Smooth muscle cell (in vitro differentiated cells): ENCODE measurements around the gene REPS1. TPM values are rescaled to one million over a fixed set of nuclear protein-coding genes. Genes with fewer than 3 reads are reported as not detected.
"Not testable (repeated sequence)": the region's sequence is repeated elsewhere in the genome, so short reads cannot be mapped to it uniquely, and the experiment has no call there.

Source experiments
- DNase-seq: peaks from one replicate; lab custom pipeline; 2025; ENCODE audit not compliant: unreplicated experiment; lab: John Stamatoyannopoulos, UW
- H2AFZ ChIP-seq: fragments of 200-600 bp; sonication (generic); 2 replicates; pipeline ENCODE4 v1.6.0; 2016; ENCODE audit warnings: antibody characterized with exemption, low read depth, mild to moderate bottlenecking
- H3F3A ChIP-seq: fragments of 200-600 bp; sonication (generic); 2 replicates; pipeline ENCODE4 v1.6.0; 2017; ENCODE audit warnings: antibody characterized with exemption, low read depth
- H3K27ac ChIP-seq: fragments of 200-600 bp; sonication (generic); 2 replicates; pipeline ENCODE4 v1.5.1; 2016; ENCODE audit warnings: low read depth, mild to moderate bottlenecking
- H3K27me3 ChIP-seq: fragments of 200-600 bp; sonication (generic); 2 replicates; pipeline ENCODE4 v1.6.1; 2016; ENCODE audit warnings: low read depth, mild to moderate bottlenecking
- H3K36me3 ChIP-seq: fragments of 200-600 bp; sonication (generic); 2 replicates; pipeline ENCODE4 v1.5.1; 2016; ENCODE audit warnings: low read depth
- H3K4me1 ChIP-seq: fragments of 200-600 bp; sonication (generic); 2 replicates; pipeline ENCODE4 v1.5.1; 2016; ENCODE audit warnings: low read depth
- H3K4me2 ChIP-seq: fragments of 200-600 bp; sonication (generic); 2 replicates; pipeline ENCODE4 v1.6.0; 2016; ENCODE audit warnings: mild to moderate bottlenecking
- H3K4me3 ChIP-seq: fragments of 200-600 bp; sonication (generic); 2 replicates; pipeline ENCODE4 v1.5.1; 2016; ENCODE audit warnings: mild to moderate bottlenecking
- H3K79me2 ChIP-seq: fragments of 200-600 bp; sonication (generic); 2 replicates; pipeline ENCODE4 v1.6.0; 2016; ENCODE audit warnings: low read depth, mild to moderate bottlenecking
- H3K9ac ChIP-seq: fragments of 200-600 bp; sonication (generic); 2 replicates; pipeline ENCODE4 v1.6.0; 2016; ENCODE audit warnings: low read depth
- H3K9me3 ChIP-seq: fragments of 200-600 bp; sonication (generic); replicated peaks from 2 replicates; pipeline ENCODE4 v1.5.1; 2016; ENCODE audit warnings: low read depth
- H4K20me1 ChIP-seq: fragments of 200-600 bp; sonication (generic); 2 replicates; pipeline ENCODE4 v1.6.0; 2016; ENCODE audit warnings: low read depth
- WGBS: methylation state at CpG from one replicate; pipeline ENCODE4 v1.1.7; 2016; ENCODE audit warnings: low lambda C conversion rate; 5-methylcytosine and 5-hydroxymethylcytosine counted together
- polyA plus RNA-seq: library from polyadenylated mRNA; unstranded; fragments of >200 nt; fragmentation: Nextera tagmentation; extraction: Ambion mirVana; gene quantifications from 2 replicates; pipeline ENCODE4 v1.2.1, GENCODE V29; 2016
- total RNA-seq: library from RNA; depleted of rRNA; stranded (reverse); fragments of >200 nt; gene quantifications from 2 replicates; pipeline ENCODE4 v1.2.3, GENCODE V29; 2014
- TF ChIP-seq, protein P1 (sequence below): fragments of 200-600 bp; sonication (generic); IDR thresholded peaks from 2 replicates; pipeline ENCODE4 v1.5.1; 2017; ENCODE audit warnings: borderline replicate concordance, mild to moderate bottlenecking, antibody characterized with exemption; ENCODE audit not compliant: insufficient read depth, poor library complexity, severe bottlenecking

Gene REPS1
- total and polyA plus RNA-seq, 2 experiments from 2014 or later, result 29.0 to 58.2 TPM

- H3K36me3 ChIP-seq, result peaks cover 6% of the 10 kb centered on the region
- no peaks in the 10 kb centered on the region for H3F3A ChIP-seq
- peaks cover 31% of the 10 kb centered on the region for H3K79me2 ChIP-seq
- no peak overlapping the region for H3K4me3 ChIP-seq
- H4K20me1 ChIP-seq, result peaks cover 10% of the 10 kb centered on the region
- no peak overlapping the region for H3K4me2 ChIP-seq
- TF ChIP-seq, protein P1, sequence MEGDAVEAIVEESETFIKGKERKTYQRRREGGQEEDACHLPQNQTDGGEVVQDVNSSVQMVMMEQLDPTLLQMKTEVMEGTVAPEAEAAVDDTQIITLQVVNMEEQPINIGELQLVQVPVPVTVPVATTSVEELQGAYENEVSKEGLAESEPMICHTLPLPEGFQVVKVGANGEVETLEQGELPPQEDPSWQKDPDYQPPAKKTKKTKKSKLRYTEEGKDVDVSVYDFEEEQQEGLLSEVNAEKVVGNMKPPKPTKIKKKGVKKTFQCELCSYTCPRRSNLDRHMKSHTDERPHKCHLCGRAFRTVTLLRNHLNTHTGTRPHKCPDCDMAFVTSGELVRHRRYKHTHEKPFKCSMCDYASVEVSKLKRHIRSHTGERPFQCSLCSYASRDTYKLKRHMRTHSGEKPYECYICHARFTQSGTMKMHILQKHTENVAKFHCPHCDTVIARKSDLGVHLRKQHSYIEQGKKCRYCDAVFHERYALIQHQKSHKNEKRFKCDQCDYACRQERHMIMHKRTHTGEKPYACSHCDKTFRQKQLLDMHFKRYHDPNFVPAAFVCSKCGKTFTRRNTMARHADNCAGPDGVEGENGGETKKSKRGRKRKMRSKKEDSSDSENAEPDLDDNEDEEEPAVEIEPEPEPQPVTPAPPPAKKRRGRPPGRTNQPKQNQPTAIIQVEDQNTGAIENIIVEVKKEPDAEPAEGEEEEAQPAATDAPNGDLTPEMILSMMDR, result no peak
- peaks cover 20% of the 10 kb centered on the region for H3K4me1 ChIP-seq
- 98% methylated on average over 2 of the region's 2 CpGs for WGBS
- no peak overlapping the region for H2AFZ ChIP-seq
- DNase-seq, result no peak
- H3K27me3 ChIP-seq, result no peaks in the 10 kb centered on the region
- H3K9me3 ChIP-seq, result no peaks in the 10 kb centered on the region
- H3K9ac ChIP-seq, result no peak overlapping the region
- H3K27ac ChIP-seq, result no peak overlapping the region
Observed at GRCh38 chr6:138943089-138943625, 44.9 kb downstream of the REPS1 start.

DNA sequence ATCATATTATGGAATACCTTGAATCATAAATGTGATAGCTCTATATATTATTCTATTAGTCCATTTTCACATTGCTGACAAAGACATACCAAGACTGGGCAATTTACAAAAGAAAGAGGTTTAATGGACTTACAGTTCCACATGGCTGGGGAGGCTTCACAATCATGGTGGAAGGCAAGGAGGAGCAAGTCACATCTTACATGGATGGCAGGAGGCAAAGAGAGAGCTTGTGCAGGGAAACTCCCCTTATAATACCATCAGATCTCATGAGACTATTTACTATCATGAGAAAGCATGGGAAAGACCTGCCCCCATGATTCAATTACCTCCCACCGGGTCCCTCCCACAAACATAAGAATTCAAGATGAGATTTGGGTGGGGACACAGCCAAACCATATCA, 51.2 kb downstream of the REPS1 start:
- H3K27me3 ChIP-seq, H3K9ac ChIP-seq, H3K4me1 ChIP-seq, H3K9me3 ChIP-seq, H4K20me1 ChIP-seq, H3K4me2 ChIP-seq, H2AFZ ChIP-seq, H3K79me2 ChIP-seq, H3K36me3 ChIP-seq, DNase-seq, H3F3A ChIP-seq, H3K27ac ChIP-seq, H3K4me3 ChIP-seq: not testable (repeated sequence)
- 96% methylated on average over 1 of the region's 1 CpG for WGBS

- H2AFZ ChIP-seq, result no peak overlapping the region
- no peak overlapping the region for H3K9ac ChIP-seq
- H3K4me1 ChIP-seq, result no peaks in the 10 kb centered on the region
- H3K79me2 ChIP-seq, result no peaks in the 10 kb centered on the region
- H3F3A ChIP-seq, result no peaks in the 10 kb centered on the region
- H4K20me1 ChIP-seq, result no peaks in the 10 kb centered on the region
- H3K9me3 ChIP-seq, result no peaks in the 10 kb centered on the region
- H3K4me2 ChIP-seq, result no peak overlapping the region
- peaks cover 3% of the 10 kb centered on the region for H3K36me3 ChIP-seq
- no peak for DNase-seq
- no peaks in the 10 kb centered on the region for H3K27me3 ChIP-seq
- no peak overlapping the region for H3K4me3 ChIP-seq
- 93% methylated on average over 1 of the region's 1 CpG for WGBS
- no peak overlapping the region for H3K27ac ChIP-seq
- TF ChIP-seq, protein P1, result no peak
Observed at GRCh38 chr6:138931660-138932059, 56.4 kb downstream of the REPS1 start.

DNA sequence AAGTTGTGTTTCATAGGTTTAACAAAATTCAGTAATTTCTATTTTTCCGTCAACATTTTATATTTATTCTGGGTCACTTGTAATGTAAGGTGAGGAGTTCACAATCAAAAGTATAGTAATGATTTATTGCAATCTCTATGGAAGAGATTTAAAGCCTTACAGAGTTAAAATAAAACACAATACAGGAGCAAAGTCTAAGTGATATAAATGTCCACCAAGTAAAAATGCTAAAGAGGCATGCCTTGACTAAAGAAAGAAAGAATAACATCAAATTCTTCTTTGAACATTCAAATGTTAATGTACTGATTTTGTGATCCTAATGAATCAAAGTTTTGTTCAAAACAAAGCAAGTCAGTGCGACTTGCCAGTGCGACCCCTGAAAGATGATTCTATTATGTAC, 61.5 kb downstream of the REPS1 start:
- H2AFZ ChIP-seq, result no peak overlapping the region
- no peaks in the 10 kb centered on the region for H3K9me3 ChIP-seq
- H3K4me1 ChIP-seq, result no peaks in the 10 kb centered on the region
- no peaks in the 10 kb centered on the region for H3K79me2 ChIP-seq
- no peak overlapping the region for H3K27ac ChIP-seq
- peaks cover 3% of the 10 kb centered on the region for H3K36me3 ChIP-seq
- TF ChIP-seq, protein P1, result no peak
- H3F3A ChIP-seq, result no peaks in the 10 kb centered on the region
- 97% methylated on average over 3 of the region's 3 CpGs for WGBS
- no peak overlapping the region for H3K4me2 ChIP-seq
- no peaks in the 10 kb centered on the region for H3K27me3 ChIP-seq
- H4K20me1 ChIP-seq, result no peaks in the 10 kb centered on the region
- H3K9ac ChIP-seq, result no peak overlapping the region
- H3K4me3 ChIP-seq, result no peak overlapping the region
- DNase-seq, result no peak
